H7 (cell line): ENCODE results near the gene OR9G1. TPM values are rescaled to one million over a fixed set of nuclear protein-coding genes. Genes with fewer than 3 reads are reported as not detected.
"Not testable (repeated sequence)": the region's sequence is repeated elsewhere in the genome, so short reads cannot be mapped to it uniquely, and the experiment has no call there.

Experiments used
- DNase-seq: peaks from one replicate; pipeline ENCODE4 v3.0.0; 2012
- H3K27me3 ChIP-seq: 2 replicates; pipeline ENCODE4 v1.6.0; 2011; ENCODE audit warnings: mild to moderate bottlenecking, low read length; ENCODE audit not compliant: control insufficient read depth, insufficient read depth
- H3K36me3 ChIP-seq: replicated peaks from 2 replicates; pipeline ENCODE4 v1.5.1; 2011; ENCODE audit warnings: low read length; ENCODE audit not compliant: control insufficient read depth, insufficient read depth
- H3K4me3 ChIP-seq: 2 replicates; pipeline ENCODE4 v1.5.1; 2011; ENCODE audit warnings: low read depth, mild to moderate bottlenecking, control low read depth, low read length, moderate library complexity; ENCODE audit not compliant: insufficient read depth
- total RNA-seq: library from RNA; depleted of rRNA; stranded (reverse); fragments of >200 nt; shearing (Covaris generic); gene quantifications from 2 replicates; pipeline ENCODE4 v1.2.3, GENCODE V29; 2014; rRNA removed

Gene OR9G1
- not detected in 2 replicates for total RNA-seq

- DNase-seq = no peak
- H3K27me3 ChIP-seq = no peaks in the 10 kb centered on the region
- no peak within 1 kb of the TSS for H3K4me3 ChIP-seq
- no peaks in the 10 kb centered on the region for H3K36me3 ChIP-seq
Observed at GRCh38 chr11:56698795-56699194, at the start of gene OR9G1. TSS of gene OR9G1 (plus strand) at chr11:56699095. CDS start at chr11:56700388, 1,293 bp downstream.

GRCh38 chr11:56659755-56660154, 39.1 kb upstream of the OR9G1 start:
- H3K27me3 ChIP-seq = no peaks in the 10 kb centered on the region
- H3K4me3 ChIP-seq = no peak overlapping the region
- DNase-seq = peak; percentile 30
- H3K36me3 ChIP-seq = no peaks in the 10 kb centered on the region

- no peak for DNase-seq
Observed at GRCh38 chr11:56663386-56663785, 35.5 kb upstream of the OR9G1 start, which contains the start of gene OR5AR1. TSS of gene OR5AR1 (plus strand) at chr11:56663686. CDS start at chr11:56663686, 0 bp downstream.

GRCh38 chr11:56670984-56671383, 27.9 kb upstream of the OR9G1 start:
- Histone ChIP-seq H3K4me3 (no peak overlapping the region), H3K27me3 (no peaks in the 10 kb centered on the region), H3K36me3 (no peaks in the 10 kb centered on the region)
- no peak for DNase-seq

More at GRCh38 chr11:56663386-56663785, 35.5 kb upstream of the OR9G1 start, which contains the start of gene OR5AR1:
- Histone ChIP-seq H3K4me3 (no peak within 1 kb of the TSS), H3K36me3 (no peaks in the 10 kb centered on the region), H3K27me3 (no peaks in the 10 kb centered on the region)

GRCh38 chr11:56688554-56689100, 10.3 kb upstream of the OR9G1 start:
- no peaks in the 10 kb centered on the region for H3K36me3 ChIP-seq
- DNase-seq = no peak
- no peaks in the 10 kb centered on the region for H3K27me3 ChIP-seq
- H3K4me3 ChIP-seq = no peak overlapping the region

- not testable (repeated sequence) for H3K27me3 ChIP-seq, H3K4me3 ChIP-seq, DNase-seq, H3K36me3 ChIP-seq
Observed at GRCh38 chr11:56691179-56691578, 7.7 kb upstream of the OR9G1 start.

- H3K36me3 ChIP-seq = no peaks in the 10 kb centered on the region
- H3K4me3 ChIP-seq = no peak overlapping the region
- no peak for DNase-seq
- H3K27me3 ChIP-seq = no peaks in the 10 kb centered on the region
Observed at GRCh38 chr11:56693428-56693827, 5.5 kb upstream of the OR9G1 start.

- no peak for DNase-seq
- Histone ChIP-seq H3K27me3 (no peaks in the 10 kb centered on the region), H3K4me3 (no peak overlapping the region), H3K36me3 (no peaks in the 10 kb centered on the region)
Observed at GRCh38 chr11:56700242-56700913, 1.5 kb downstream of the OR9G1 start.

GRCh38 chr11:56700914-56701485, 2.1 kb downstream of the OR9G1 start:
- no peak for DNase-seq
- no peaks in the 10 kb centered on the region for H3K27me3 ChIP-seq
- H3K36me3 ChIP-seq = no peaks in the 10 kb centered on the region
- H3K4me3 ChIP-seq = no peak overlapping the region

- H3K4me3 ChIP-seq = no peak overlapping the region
- no peaks in the 10 kb centered on the region for H3K27me3 ChIP-seq
- DNase-seq = no peak
- H3K36me3 ChIP-seq = no peaks in the 10 kb centered on the region
Observed at GRCh38 chr11:56705784-56706396, 7.0 kb downstream of the OR9G1 start.

GRCh38 chr11:56706486-56706885, 7.6 kb downstream of the OR9G1 start:
- Histone ChIP-seq H3K4me3 (no peak overlapping the region), H3K27me3 (no peaks in the 10 kb centered on the region), H3K36me3 (no peaks in the 10 kb centered on the region)
- no peak for DNase-seq

GRCh38 chr11:56714206-56714605, 15.3 kb downstream of the OR9G1 start:
- Histone ChIP-seq H3K4me3 (no peak overlapping the region), H3K27me3 (no peaks in the 10 kb centered on the region), H3K36me3 (no peaks in the 10 kb centered on the region)
- no peak for DNase-seq

GRCh38 chr11:56716379-56716854, 17.5 kb downstream of the OR9G1 start:
- DNase-seq = no peak
- Histone ChIP-seq H3K27me3 (no peaks in the 10 kb centered on the region), H3K4me3 (no peak overlapping the region), H3K36me3 (no peaks in the 10 kb centered on the region)

GRCh38 chr11:56720513-56720912, 21.6 kb downstream of the OR9G1 start:
- DNase-seq = no peak
- Histone ChIP-seq H3K4me3 (no peak overlapping the region), H3K36me3 (no peaks in the 10 kb centered on the region), H3K27me3 (no peaks in the 10 kb centered on the region)

- H3K4me3 ChIP-seq = no peak overlapping the region
- DNase-seq = no peak
- H3K36me3 ChIP-seq = no peaks in the 10 kb centered on the region
- no peaks in the 10 kb centered on the region for H3K27me3 ChIP-seq
Observed at GRCh38 chr11:56740107-56740506, 41.2 kb downstream of the OR9G1 start.
